Liver (tissue), 9 donors: Measurements from ENCODE around the gene LMNB1. TPM values are rescaled to one million over a fixed set of nuclear protein-coding genes. Genes with fewer than 3 reads are reported as not detected.

Experiments
- DNase-seq: peaks from one replicate; pipeline ENCODE4 v3.0.0-alpha.2; 2017; ENCODE audit warnings: low spot score
- H3K27ac ChIP-seq, 2 donors: one replicate each; pipeline ENCODE4 v1.7.0; 2013; ENCODE audit warnings: inconsistent platforms in 2 of 2, low read length in 2 of 2, control low read depth in 1 of 2, low read depth in 1 of 2, mild to moderate bottlenecking in 1 of 2
- H3K27me3 ChIP-seq, 4 donors: one replicate each; pipeline versions ENCODE4 v1.6.1 to v1.7.0; 2013; ENCODE audit warnings: low read length in 3 of 4, inconsistent platforms in 1 of 4, mild to moderate bottlenecking in 1 of 4, moderate library complexity in 1 of 4; ENCODE audit not compliant: control insufficient read depth in 4 of 4, insufficient read depth in 4 of 4
- H3K36me3 ChIP-seq, 4 donors: one replicate each; pipeline versions ENCODE4 v1.6.1 to v1.7.0; 2013; ENCODE audit warnings: low read length in 3 of 4, mild to moderate bottlenecking in 3 of 4, low read depth in 1 of 4, moderate library complexity in 1 of 4; ENCODE audit not compliant: control insufficient read depth in 4 of 4, insufficient read depth in 3 of 4
- H3K4me1 ChIP-seq, 4 donors: one replicate each; pipeline versions ENCODE4 v1.6.1 to v1.7.0; 2013; ENCODE audit warnings: low read length in 3 of 4, mild to moderate bottlenecking in 3 of 4, moderate library complexity in 1 of 4; ENCODE audit not compliant: control insufficient read depth in 4 of 4, insufficient read depth in 4 of 4
- H3K4me3 ChIP-seq, 3 donors: one replicate each; pipeline versions ENCODE4 v1.6.1 to v1.7.0; 2013; ENCODE audit warnings: low read length in 3 of 3, control low read depth in 1 of 3, low read depth in 1 of 3, mild to moderate bottlenecking in 1 of 3
- H3K9ac ChIP-seq, 2 donors: one replicate each; pipeline ENCODE4 v1.7.0; 2013; ENCODE audit warnings: low read length in 2 of 2, mild to moderate bottlenecking in 2 of 2, moderate library complexity in 2 of 2, control low read depth in 1 of 2, low read depth in 1 of 2
- H3K9me3 ChIP-seq, 4 donors: one replicate each; pipeline versions ENCODE4 v1.6.1 to v1.7.0; 2013; ENCODE audit warnings: low read length in 3 of 4; ENCODE audit not compliant: control insufficient read depth in 4 of 4
- CTCF ChIP-seq: fragments of 150-350 bp; IDR thresholded peaks from 2 replicates; pipeline ENCODE4 v1.5.1; 2017; ENCODE audit warnings: improper control_type of control experiment, low read depth, low read length; ENCODE audit not compliant: missing input control
- EGR1 ChIP-seq, 2 donors: IDR thresholded peaks; 2 replicates each; pipeline ENCODE4 v1.6.1; 2016 to 2018; ENCODE audit warnings: antibody characterized with exemption in 2 of 2, low read depth in 2 of 2
- FOXA2 ChIP-seq: IDR thresholded peaks from 2 replicates; pipeline ENCODE4 v1.6.1; 2016; ENCODE audit warnings: antibody characterized with exemption
- GABPA ChIP-seq, 2 donors: IDR thresholded peaks in 1 of 2; conservative IDR thresholded peaks in 1 of 2; 2 replicates each; pipeline ENCODE4 v1.6.1; 2016; ENCODE audit warnings: antibody characterized with exemption in 2 of 2, mild to moderate bottlenecking in 1 of 2, moderate library complexity in 1 of 2
- HNF4A ChIP-seq, 2 donors: conservative IDR thresholded peaks; 2 replicates each; pipeline ENCODE4 v1.6.1; 2016; ENCODE audit warnings: antibody characterized with exemption in 2 of 2, mild to moderate bottlenecking in 2 of 2
- HNF4G ChIP-seq: IDR thresholded peaks from 2 replicates; pipeline ENCODE4 v1.6.1; 2016; ENCODE audit warnings: antibody characterized with exemption
- NR2F2 ChIP-seq: IDR thresholded peaks from 2 replicates; pipeline ENCODE4 v1.6.1; 2016; ENCODE audit warnings: antibody characterized with exemption
- RAD21 ChIP-seq, 2 donors: IDR thresholded peaks; 2 replicates each; pipeline ENCODE4 v1.6.1; 2016; ENCODE audit warnings: antibody characterized with exemption in 2 of 2, mild to moderate bottlenecking in 2 of 2
- RXRA ChIP-seq, 2 donors: IDR thresholded peaks; 2 replicates each; pipeline ENCODE4 v1.6.1; 2017 to 2018; ENCODE audit warnings: antibody characterized with exemption in 2 of 2, mild to moderate bottlenecking in 1 of 2
- SP1 ChIP-seq: IDR thresholded peaks from 2 replicates; pipeline ENCODE4 v1.6.1; 2018; ENCODE audit warnings: antibody characterized with exemption, mild to moderate bottlenecking
- TAF1 ChIP-seq: conservative IDR thresholded peaks from 2 replicates; pipeline ENCODE4 v1.6.1; 2016; ENCODE audit warnings: antibody characterized with exemption, mild to moderate bottlenecking
- YY1 ChIP-seq: IDR thresholded peaks from 2 replicates; pipeline ENCODE4 v1.6.1; 2016; ENCODE audit warnings: antibody characterized with exemption, mild to moderate bottlenecking
- WGBS: extraction: QIAGEN DNeasy Blood & Tissue Kit; methylation state at CpG from one replicate; pipeline ENCODE4 v1.1.7; 2013; 5-methylcytosine and 5-hydroxymethylcytosine counted together
- polyA plus RNA-seq, 2 donors: library from polyadenylated mRNA; stranded (reverse) in 1 of 2; unstranded in 1 of 2; fragments of 200-250 nt in 1 of 2; fragments of >200 nt in 1 of 2; fragmentation: Nextera tagmentation in 1 of 2; extraction: Ambion mirVana in 1 of 2; gene quantifications; one replicate each; pipeline versions ENCODE4 v1.2.1 to v1.2.3, GENCODE V29; 2013 to 2015
- total RNA-seq, 2 donors: library from RNA; depleted of rRNA; stranded (reverse); fragments of >200 nt; gene quantifications; one replicate each; pipeline ENCODE4 v1.2.3, GENCODE V29; 2014
- TF ChIP-seq, protein P1 (sequence below): IDR thresholded peaks from 2 replicates; pipeline ENCODE4 v1.6.1; 2016; ENCODE audit warnings: antibody characterized with exemption
- TF ChIP-seq, protein P2 (sequence below): IDR thresholded peaks from 2 replicates; pipeline ENCODE4 v1.6.1; 2016; ENCODE audit warnings: antibody characterized with exemption
- donor health status: healthy.
- donor health status: healthy.
- donor health status: healthy.
- donor health status: healthy.
- donor health status: healthy.

The LMNB1 gene
- total and polyA plus RNA-seq, 4 donors: 0.57 to 45.7 (median 5.6) TPM

DNA sequence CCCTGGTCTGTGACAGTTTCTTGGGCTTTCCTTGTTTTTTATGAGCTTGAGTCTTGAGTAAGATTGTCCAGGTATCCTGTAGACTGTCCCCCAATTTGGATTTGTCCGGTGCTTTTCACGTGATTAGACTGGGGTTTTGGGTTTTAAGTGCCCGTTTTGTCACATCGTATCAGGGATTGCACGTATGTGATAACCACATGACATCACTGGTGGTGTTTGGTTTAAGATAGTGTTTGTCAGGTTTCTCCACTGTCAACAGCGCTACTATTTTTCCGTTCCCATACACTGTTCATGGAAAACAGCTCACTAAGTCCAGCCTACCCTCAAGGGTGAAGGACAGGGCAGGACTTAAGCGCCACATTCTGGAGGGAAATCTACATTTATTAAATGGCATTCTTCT is 39.7 kb downstream of the LMNB1 start:
- 93% methylated on average over 8 of the region's 8 CpGs for WGBS

DNA sequence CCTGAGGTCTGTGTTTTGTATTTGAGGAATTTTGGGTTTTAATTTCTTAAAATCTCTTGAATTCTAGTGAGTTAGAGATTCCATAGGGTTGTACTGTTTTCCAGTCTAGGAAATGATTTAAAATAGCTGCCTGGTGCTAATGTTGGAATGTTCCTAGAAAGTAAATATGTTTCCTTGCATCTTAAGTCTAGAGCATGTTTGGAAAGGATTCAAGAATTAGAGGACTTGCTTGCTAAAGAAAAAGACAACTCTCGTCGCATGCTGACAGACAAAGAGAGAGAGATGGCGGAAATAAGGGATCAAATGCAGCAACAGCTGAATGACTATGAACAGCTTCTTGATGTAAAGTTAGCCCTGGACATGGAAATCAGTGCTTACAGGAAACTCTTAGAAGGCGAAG is 41.8 kb downstream of the LMNB1 start:
- H3K4me3 ChIP-seq: no peak overlapping the region
- H3K9ac ChIP-seq: no peak overlapping the region
- H3K27me3 ChIP-seq: no peaks in the 10 kb centered on the region
- H3K9me3 ChIP-seq: no peaks in the 10 kb centered on the region
- H3K27ac ChIP-seq: no peak overlapping the region
- TF ChIP-seq FOXA2: no peak
- TF ChIP-seq RXRA (IDR thresholded peaks at IDR 0.05): no peak
- TF ChIP-seq CTCF: no peak
- TF ChIP-seq HNF4G: no peak
- TF ChIP-seq RAD21 (IDR thresholded peaks at IDR 0.05): no peak
- no peak for TF ChIP-seq NR2F2
- TF ChIP-seq, protein P1, sequence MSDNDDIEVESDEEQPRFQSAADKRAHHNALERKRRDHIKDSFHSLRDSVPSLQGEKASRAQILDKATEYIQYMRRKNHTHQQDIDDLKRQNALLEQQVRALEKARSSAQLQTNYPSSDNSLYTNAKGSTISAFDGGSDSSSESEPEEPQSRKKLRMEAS: no peak
- TF ChIP-seq EGR1 (IDR thresholded peaks at IDR 0.05; ENCODE audit: low read depth in 2 of 2): no peak
- no peak for TF ChIP-seq HNF4A (conservative IDR thresholded peaks at IDR 0.05)
- no peak for TF ChIP-seq SP1
- no peak for TF ChIP-seq GABPA (IDR thresholded peaks at IDR 0.05 in 1 of 2, conservative IDR thresholded peaks at IDR 0.05 in 1 of 2)
- no peak for TF ChIP-seq TAF1
- 97% methylated on average over 4 of the region's 4 CpGs for WGBS
- H3K4me1 ChIP-seq: no peaks in the 10 kb centered on the region
- DNase-seq: no peak
- peaks cover 0 to 4% (median 3%) of the 10 kb centered on the region in 4 donors for H3K36me3 ChIP-seq

More for the DNA sequence above, 39.7 kb downstream of the LMNB1 start:
- H3K36me3 ChIP-seq: peaks cover 0 to 12% (median 3%) of the 10 kb centered on the region in 4 donors
- TF ChIP-seq FOXA2 (no peak), GABPA (IDR thresholded peaks at IDR 0.05 in 1 of 2, conservative IDR thresholded peaks at IDR 0.05 in 1 of 2) (no peak), YY1 (no peak), NR2F2 (no peak), RAD21 (IDR thresholded peaks at IDR 0.05) (no peak), HNF4A (conservative IDR thresholded peaks at IDR 0.05) (no peak), CTCF (no peak), TAF1 (no peak)
- TF ChIP-seq, protein P1: no peak
- TF ChIP-seq, protein P2, sequence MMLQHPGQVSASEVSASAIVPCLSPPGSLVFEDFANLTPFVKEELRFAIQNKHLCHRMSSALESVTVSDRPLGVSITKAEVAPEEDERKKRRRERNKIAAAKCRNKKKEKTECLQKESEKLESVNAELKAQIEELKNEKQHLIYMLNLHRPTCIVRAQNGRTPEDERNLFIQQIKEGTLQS: no peak
- no peak overlapping the region for H3K9ac ChIP-seq
- no peak for DNase-seq
- no peaks in the 10 kb centered on the region for H3K27me3 ChIP-seq
- H3K4me3 ChIP-seq: no peak overlapping the region
- no peaks in the 10 kb centered on the region for H3K4me1 ChIP-seq
- H3K27ac ChIP-seq: no peak overlapping the region
- no peaks in the 10 kb centered on the region for H3K9me3 ChIP-seq
